Hepatocyte (in vitro differentiated cells): ENCODE measurements around the gene LGALS7B. TPM values are rescaled to one million over a fixed set of nuclear protein-coding genes. Genes with fewer than 3 reads are reported as not detected.
"Not testable (repeated sequence)": the region's sequence is repeated elsewhere in the genome, so short reads cannot be mapped to it uniquely, and the experiment has no call there.

ENCODE experiments used
- DNase-seq: peaks from one replicate; pipeline ENCODE4 v3.0.0-alpha.2; 2016; ENCODE audit warnings: low spot score
- H2AFZ ChIP-seq: fragments of 200-600 bp; sonication (generic); 2 replicates; pipeline ENCODE4 v1.6.0; 2016; ENCODE audit warnings: antibody characterized with exemption, mild to moderate bottlenecking
- H3K27ac ChIP-seq: fragments of 200-600 bp; sonication (generic); 2 replicates; pipeline ENCODE4 v1.5.1; 2016; ENCODE audit warnings: mild to moderate bottlenecking
- H3K27me3 ChIP-seq: fragments of 200-600 bp; sonication (generic); 2 replicates; pipeline ENCODE4 v1.6.1; 2016
- H3K36me3 ChIP-seq: fragments of 200-600 bp; sonication (generic); replicated peaks from 2 replicates; pipeline ENCODE4 v1.5.1; 2016; ENCODE audit warnings: low read depth; ENCODE audit not compliant: insufficient read depth
- H3K4me1 ChIP-seq: fragments of 200-600 bp; sonication (generic); 2 replicates; pipeline ENCODE4 v1.5.1; 2016; ENCODE audit warnings: mild to moderate bottlenecking, moderate library complexity; ENCODE audit not compliant: insufficient read depth
- H3K4me2 ChIP-seq: fragments of 200-600 bp; sonication (generic); 2 replicates; pipeline ENCODE4 v1.6.0; 2016
- H3K4me3 ChIP-seq: fragments of 200-600 bp; sonication (generic); 2 replicates; pipeline ENCODE4 v1.5.1; 2016; ENCODE audit warnings: mild to moderate bottlenecking
- H3K79me2 ChIP-seq: fragments of 200-600 bp; sonication (generic); 2 replicates; pipeline ENCODE4 v1.6.0; 2017; ENCODE audit warnings: mild to moderate bottlenecking
- H3K9me2 ChIP-seq: fragments of 200-600 bp; sonication (generic); replicated peaks from 2 replicates; pipeline ENCODE4 v1.6.0; 2017; ENCODE audit warnings: mild to moderate bottlenecking; ENCODE audit not compliant: insufficient read depth
- H3K9me3 ChIP-seq: fragments of 200-600 bp; sonication (generic); 2 replicates; pipeline ENCODE4 v1.5.1; 2016; ENCODE audit warnings: low read depth, mild to moderate bottlenecking
- H4K20me1 ChIP-seq: fragments of 200-600 bp; sonication (generic); 2 replicates; pipeline ENCODE4 v1.6.0; 2016; ENCODE audit warnings: mild to moderate bottlenecking; ENCODE audit not compliant: insufficient read depth, poor library complexity, severe bottlenecking
- EZH2 ChIP-seq: fragments of 200-600 bp; sonication (generic); IDR thresholded peaks from 2 replicates; pipeline ENCODE4 v1.6.1; 2016; ENCODE audit warnings: antibody characterized with exemption, mild to moderate bottlenecking, borderline replicate concordance
- EZH2phosphoT487 ChIP-seq: fragments of 200-600 bp; sonication (generic); IDR thresholded peaks from one replicate; pipeline ENCODE4 v1.6.1; 2018; ENCODE audit warnings: antibody characterized with exemption, mild to moderate bottlenecking, low read depth, moderate library complexity; ENCODE audit not compliant: unreplicated experiment, severe bottlenecking
- WGBS: methylation state at CpG from one replicate; pipeline ENCODE4 v1.1.6; 2016; ENCODE audit warnings: low lambda C conversion rate; ENCODE audit errors: missing lambda C conversion rate; 5-methylcytosine and 5-hydroxymethylcytosine counted together
- polyA plus RNA-seq: library from polyadenylated mRNA; unstranded; fragments of >200 nt; fragmentation: Nextera tagmentation; extraction: Ambion mirVana; gene quantifications from 2 replicates; pipeline ENCODE4 v1.2.1, GENCODE V29; 2016
- total RNA-seq: library from RNA; depleted of rRNA; stranded (reverse); fragments of >200 nt; gene quantifications from 2 replicates; pipeline ENCODE4 v1.2.3, GENCODE V29; 2014
- TF ChIP-seq, protein P1 (sequence below): fragments of 200-600 bp; sonication (generic); IDR thresholded peaks from 2 replicates; pipeline ENCODE4 v1.5.1; 2016; ENCODE audit warnings: antibody characterized with exemption, mild to moderate bottlenecking; ENCODE audit not compliant: poor library complexity

LGALS7B gene
- total and polyA plus RNA-seq, 2 experiments from 2014 or later = not detected

DNA sequence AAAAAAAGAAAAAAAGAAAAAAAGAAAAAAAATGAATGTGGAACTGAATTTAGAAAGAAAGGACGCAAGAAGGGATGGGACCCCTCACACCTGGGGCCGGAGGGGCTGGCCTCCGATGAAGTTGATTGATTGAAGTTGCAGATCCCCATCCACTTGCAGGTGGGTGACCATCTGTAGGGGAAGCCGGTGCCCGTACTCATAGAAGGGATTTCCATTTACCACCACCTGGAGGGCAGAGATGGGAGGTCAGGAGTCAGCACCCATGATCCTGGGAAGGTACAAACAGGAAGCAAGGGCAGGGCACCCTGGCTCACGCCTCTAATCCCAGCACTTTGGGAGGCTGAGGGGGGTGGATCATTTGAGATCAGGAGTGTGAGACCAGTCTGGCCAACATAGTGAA is 17.4 kb downstream of the LGALS7B start:
- Histone ChIP-seq H3K27me3 (no peaks in the 10 kb centered on the region), H4K20me1 (no peaks in the 10 kb centered on the region), H2AFZ (no peak overlapping the region), H3K9me3 (no peaks in the 10 kb centered on the region), H3K79me2 (peaks cover 2% of the 10 kb centered on the region), H3K4me2 (no peak overlapping the region), H3K36me3 (no peaks in the 10 kb centered on the region), H3K27ac (no peak overlapping the region), H3K9me2 (no peaks in the 10 kb centered on the region), H3K4me3 (no peak overlapping the region), H3K4me1 (peaks cover 3% of the 10 kb centered on the region)
- no peak for DNase-seq
- TF ChIP-seq, protein P1, sequence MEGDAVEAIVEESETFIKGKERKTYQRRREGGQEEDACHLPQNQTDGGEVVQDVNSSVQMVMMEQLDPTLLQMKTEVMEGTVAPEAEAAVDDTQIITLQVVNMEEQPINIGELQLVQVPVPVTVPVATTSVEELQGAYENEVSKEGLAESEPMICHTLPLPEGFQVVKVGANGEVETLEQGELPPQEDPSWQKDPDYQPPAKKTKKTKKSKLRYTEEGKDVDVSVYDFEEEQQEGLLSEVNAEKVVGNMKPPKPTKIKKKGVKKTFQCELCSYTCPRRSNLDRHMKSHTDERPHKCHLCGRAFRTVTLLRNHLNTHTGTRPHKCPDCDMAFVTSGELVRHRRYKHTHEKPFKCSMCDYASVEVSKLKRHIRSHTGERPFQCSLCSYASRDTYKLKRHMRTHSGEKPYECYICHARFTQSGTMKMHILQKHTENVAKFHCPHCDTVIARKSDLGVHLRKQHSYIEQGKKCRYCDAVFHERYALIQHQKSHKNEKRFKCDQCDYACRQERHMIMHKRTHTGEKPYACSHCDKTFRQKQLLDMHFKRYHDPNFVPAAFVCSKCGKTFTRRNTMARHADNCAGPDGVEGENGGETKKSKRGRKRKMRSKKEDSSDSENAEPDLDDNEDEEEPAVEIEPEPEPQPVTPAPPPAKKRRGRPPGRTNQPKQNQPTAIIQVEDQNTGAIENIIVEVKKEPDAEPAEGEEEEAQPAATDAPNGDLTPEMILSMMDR = no peak
- TF ChIP-seq EZH2phosphoT487 (no peak), EZH2 (no peak)
- 90% methylated on average over 6 of the region's 6 CpGs for WGBS

DNA sequence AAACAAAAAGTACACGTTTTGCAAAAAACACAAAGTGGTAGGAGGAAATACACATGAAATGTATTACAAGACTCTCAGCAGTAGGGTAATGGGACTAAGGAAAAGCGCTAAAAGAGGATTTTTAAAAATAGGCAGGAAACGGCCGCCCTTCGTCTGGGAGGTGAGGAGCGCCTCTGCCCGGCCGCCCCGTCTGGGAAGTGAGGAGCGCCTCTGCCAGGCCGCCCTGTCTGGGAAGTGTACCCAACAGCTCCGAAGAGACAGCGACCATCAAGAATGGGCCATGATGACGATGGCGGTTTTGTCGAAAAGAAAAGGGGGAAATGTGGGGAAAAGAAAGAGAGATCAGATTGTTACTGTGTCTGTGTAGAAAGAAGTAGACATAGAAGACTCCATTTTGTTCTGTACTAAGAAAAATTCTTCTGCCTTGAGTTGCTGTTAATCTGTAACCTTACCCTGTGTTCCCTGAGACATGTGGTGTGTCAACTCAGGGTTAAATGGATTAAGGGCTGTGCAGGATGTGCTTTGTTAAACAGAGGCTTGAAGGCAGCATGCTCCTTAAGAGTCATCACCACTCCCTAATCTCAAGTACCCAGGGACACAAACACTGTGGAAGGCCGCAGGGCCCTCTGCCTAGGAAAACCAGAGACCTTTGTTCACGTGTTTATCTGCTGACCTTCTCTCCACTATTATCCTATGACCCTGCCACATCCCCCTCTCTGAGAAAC is 18.5 kb downstream of the LGALS7B start:
- not testable (repeated sequence) for H3K4me2 ChIP-seq, H3K4me1 ChIP-seq, H4K20me1 ChIP-seq, H3K9me3 ChIP-seq, H3K27me3 ChIP-seq, DNase-seq, H3K79me2 ChIP-seq, H3K9me2 ChIP-seq, H3K4me3 ChIP-seq, H3K36me3 ChIP-seq, H2AFZ ChIP-seq
- WGBS = 85% methylated on average over 17 of the region's 18 CpGs
- peak overlapping the region; percentile 92 for H3K27ac ChIP-seq

DNA sequence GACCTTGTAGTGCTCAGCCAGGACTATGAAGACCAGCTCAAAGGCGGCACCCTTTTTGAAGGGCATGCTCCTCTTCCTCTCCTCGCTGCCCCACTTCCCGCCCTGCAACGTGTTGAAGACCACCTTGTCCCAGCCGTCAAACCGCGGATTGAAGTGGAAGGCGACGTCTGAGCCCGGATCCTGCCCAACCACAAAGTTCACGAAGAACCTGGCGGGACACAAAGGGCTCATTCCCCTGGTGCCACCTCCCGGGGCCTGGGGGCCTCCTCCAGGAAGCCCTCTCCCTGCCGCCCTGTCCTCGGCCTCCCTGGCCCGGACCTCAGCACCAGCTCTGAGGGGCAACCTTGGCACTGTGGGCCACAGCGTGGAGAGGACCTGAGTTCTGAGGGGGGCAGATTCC is 19.7 kb downstream of the LGALS7B start:
- TF ChIP-seq EZH2 = no peak
- Histone ChIP-seq H3K27ac (peak overlapping the region; percentile 92), H3K9me2 (no peaks in the 10 kb centered on the region), H4K20me1 (no peaks in the 10 kb centered on the region), H3K4me2 (no peak overlapping the region), H3K79me2 (peaks cover 7% of the 10 kb centered on the region), H2AFZ (no peak overlapping the region), H3K9me3 (no peaks in the 10 kb centered on the region), H3K4me3 (no peak overlapping the region), H3K4me1 (peaks cover 12% of the 10 kb centered on the region), H3K27me3 (no peaks in the 10 kb centered on the region), H3K36me3 (no peaks in the 10 kb centered on the region)
- 93% methylated on average over 17 of the region's 17 CpGs for WGBS
- no peak for DNase-seq

DNA sequence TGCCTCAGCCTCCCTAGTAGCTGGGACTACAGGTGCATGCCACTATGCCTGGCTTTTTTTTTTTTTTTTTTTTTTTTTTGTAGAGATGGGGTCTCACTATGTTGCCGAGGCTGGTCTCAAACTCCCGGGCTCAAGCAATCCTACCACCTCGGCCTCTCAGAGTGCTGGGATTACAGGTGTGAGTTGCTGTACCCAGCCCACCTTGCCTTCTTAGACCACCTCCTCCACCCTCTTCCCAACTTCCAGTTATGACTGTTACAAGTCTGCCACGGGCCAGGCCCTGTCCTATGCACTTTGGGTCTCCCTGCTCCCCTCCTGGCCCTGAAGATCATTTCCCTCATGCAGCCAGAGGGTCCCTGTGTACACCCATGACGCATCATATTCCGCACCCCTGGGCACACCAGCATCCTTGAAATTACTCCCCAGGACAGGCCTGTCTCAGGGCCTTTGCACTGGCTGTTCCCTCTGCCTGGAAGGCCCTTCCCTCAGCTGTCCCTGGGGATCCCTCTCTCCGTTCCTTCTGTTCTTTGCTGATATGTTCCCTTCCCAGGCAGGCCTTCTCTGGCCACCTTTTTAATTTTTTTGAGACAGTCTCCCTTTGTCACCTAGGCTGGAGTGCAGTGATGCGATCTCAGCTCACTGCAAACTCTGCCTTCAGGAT is 20.7 kb downstream of the LGALS7B start:
- no peaks in the 10 kb centered on the region for H3K27me3 ChIP-seq
- 96% methylated on average over 6 of the region's 8 CpGs for WGBS

More for the DNA sequence above, 20.7 kb downstream of the LGALS7B start:
- H4K20me1 ChIP-seq = no peaks in the 10 kb centered on the region
- H3K9me3 ChIP-seq = no peaks in the 10 kb centered on the region
- H3K4me3 ChIP-seq = no peak overlapping the region
- H2AFZ ChIP-seq = no peak overlapping the region
- H3K4me1 ChIP-seq = peaks cover 12% of the 10 kb centered on the region
- TF ChIP-seq EZH2phosphoT487 = no peak
- TF ChIP-seq EZH2 = no peak
- TF ChIP-seq, protein P1 = no peak
- H3K27ac ChIP-seq = no peak overlapping the region
- no peaks in the 10 kb centered on the region for H3K36me3 ChIP-seq
- peaks cover 7% of the 10 kb centered on the region for H3K79me2 ChIP-seq
- no peaks in the 10 kb centered on the region for H3K9me2 ChIP-seq
- H3K4me2 ChIP-seq = no peak overlapping the region
- DNase-seq = no peak
